ENCODE measurements around the gene FHL1.

The FHL1 gene

DNA sequence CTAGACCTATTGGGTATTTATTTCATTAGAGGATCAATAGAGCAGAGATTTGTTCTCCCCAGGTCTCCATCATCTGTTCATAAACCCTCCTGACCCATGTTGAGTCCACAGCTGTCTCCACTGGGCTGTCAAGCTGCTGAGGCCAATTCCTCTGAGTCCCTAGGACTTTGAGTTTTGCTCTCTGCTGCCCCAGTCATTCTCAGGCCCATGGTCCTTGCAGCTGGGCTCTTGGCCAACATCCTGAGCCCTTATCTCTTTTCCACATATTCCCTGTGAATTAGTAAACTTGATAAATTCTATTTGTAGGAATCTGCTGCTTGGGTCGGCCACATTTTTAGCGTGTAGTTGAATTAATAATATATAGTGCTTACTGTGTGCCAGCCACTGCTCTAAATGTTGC is 41.9 kb downstream of the FHL1 start:
- no peak for FAIRE-seq

DNA sequence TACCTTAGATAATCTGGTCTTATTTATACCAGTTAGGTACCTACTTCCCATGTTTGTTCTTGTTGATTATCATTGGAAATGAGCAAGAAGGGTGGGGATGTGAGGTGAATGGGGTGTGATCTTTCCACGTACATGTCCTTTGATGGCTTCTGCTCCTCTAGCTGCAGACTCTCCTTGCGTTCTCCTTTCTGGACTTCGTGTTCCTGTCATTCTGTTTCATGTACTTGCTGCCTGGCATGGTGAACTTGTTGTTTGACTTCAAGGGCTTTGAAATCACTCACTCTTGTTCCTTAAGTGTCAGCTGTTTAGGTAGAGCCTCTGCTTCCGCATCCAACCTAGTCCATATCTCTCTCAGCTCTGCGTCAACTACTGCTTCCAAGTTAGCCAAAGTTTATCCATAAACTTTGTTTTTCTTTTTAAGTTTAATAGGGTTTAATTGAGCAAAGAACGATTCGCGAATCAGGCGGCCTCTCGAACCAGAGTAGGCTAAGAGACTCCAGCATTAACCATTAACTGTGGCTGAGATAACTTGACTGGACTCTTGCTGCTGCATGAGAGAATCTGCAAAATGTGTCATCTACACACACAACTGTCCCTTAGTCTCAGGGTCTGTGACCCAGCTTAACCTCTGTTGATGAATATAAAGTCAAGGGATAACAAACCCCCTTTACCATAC is 42.8 kb downstream of the FHL1 start:
- FAIRE-seq = no peak

DNA sequence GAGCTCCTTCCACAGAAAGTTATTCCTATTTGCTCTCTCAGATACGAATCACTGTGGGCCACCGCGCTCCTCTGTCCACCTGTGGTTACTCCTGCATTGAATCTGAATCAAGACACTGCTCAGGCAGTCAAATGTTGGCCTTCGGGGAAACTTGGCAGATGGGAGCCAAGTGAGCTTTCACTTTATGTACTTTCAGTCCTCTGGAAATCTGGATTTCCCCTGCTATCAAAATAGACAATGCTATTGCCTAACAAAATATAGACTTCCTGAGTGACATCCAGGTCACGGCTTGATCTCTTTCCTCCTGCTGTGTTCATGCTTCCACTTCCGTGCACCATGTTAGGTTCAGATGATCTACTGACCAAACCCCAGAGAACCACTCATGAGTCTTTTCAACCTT is 43.8 kb downstream of the FHL1 start:
- no peak for FAIRE-seq

DNA sequence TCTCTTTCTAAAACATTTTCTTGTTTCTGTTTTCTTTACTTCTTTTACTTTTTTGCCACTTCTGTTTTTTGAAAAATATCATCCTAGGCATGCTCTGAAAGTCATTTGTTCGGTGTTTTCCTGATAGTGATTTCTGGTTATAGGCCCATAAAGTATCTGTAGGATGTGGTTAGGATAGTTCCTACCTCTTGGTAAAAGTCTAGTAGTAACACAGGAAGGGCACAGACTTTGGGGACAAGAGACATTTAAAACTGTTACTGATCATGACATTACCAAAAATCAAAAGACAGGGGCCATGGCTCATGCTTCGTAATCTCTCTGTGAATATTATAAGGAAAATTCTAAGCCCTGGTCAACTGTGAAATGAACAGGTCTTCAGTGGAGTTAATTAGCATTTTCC is 44.8 kb downstream of the FHL1 start:
- FAIRE-seq = no peak

DNA sequence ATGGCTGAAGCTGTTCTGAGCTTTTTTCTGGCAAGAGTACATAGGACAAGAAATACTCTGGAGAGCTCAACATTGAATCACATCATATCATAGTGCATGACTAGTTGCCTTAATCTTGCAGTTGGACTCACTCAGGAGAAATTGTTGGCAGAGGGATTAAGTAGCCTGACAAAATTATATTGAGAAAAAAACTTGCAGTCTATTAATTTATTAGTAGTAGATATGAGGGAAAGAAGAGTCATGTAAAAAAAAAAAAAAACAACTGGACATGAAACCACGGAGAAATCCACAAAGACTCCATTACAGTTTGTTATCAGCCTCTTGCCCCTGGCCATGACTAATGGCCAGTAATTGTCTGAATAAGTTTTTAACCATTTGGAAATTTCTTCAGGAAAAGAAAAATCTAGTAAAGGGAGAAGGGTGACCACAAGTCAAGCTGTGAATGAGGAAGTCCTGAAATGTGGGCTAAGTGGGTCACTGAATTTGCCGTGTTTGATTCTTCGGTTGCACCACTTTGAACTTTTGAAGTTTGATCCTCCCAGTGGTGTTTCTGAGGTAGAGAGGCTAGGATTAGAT is 45.6 kb downstream of the FHL1 start:
- FAIRE-seq = no peak

DNA sequence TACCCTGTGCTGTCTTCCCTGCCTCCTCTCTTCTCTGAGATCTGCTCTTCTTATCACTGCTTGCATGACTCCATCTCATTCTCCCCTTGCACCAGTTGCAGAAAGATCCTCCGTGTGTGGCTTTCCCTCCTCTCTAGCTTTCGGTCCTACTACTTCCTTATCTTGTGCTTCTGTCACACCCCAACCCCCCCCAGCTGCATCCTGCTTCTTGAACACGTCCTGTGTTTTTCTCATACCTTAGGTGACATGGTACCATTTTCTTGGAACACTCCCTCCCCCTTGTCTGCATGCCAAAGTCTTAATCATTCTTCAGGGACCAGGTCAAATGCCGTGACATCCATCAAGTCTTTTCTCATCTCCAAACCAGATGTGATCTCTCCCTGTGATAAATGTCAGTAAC is 46.4 kb downstream of the FHL1 start:
- FAIRE-seq = no peak

DNA sequence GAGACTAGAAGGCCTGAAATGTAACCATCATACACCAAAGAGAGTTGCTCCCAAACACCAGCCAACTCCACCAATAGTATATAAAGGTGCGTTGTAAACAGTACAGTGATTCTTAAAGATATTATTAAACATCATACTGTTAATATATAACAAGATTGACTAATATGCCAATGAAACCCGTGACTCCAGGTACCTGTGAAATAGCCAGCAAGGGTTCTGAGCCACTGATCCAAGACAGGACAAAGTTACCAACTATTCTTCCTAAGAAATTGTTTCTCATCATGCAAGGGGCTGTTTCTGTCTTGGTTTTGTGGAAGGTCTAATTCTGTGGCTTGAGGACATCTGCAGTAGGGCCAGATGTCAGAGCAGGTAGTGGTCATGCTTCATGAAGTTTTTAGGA is 47.2 kb downstream of the FHL1 start:
- FAIRE-seq = no peak

DNA sequence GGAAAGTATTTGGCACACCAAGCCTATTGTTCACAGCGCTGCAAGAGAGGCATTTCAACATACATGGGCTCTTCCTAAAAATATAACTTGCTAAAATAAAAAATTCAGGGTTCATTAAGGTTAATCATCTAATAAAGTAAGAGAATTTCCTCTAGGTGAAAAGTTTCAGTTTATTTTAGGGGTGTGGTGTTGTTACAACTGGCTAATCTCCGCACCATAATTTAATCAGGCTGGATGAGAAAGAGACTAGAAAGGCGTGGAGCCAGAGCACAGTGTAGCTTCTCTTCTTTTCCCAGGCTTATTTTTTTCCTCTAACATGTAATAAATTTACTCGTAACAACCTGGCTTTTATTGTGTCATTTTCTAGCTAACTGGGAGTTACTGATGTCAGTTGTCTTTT is 47.9 kb downstream of the FHL1 start:
- FAIRE-seq = peak; percentile 47

DNA sequence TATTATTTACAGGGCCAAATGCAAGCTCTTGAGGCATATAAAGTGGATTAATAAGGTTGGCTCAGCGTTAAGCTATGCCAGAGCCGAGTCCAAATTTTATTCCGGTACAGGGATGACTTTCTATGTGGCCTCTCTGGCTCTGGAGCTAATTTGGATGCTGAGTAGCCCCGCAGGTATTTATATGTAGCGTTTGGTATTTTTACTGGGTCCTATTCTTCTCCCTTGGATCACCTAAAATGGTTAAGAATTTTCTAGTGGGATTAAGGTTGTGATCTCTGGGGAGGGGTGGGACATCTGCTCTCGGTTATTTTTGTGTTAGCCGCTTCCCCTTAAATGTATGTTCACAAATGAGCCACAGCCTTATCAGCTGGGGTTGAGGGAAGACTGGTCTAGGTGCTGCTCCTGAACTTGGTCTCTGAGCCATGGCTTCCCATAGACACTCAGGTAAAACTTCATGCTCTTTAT is 49.4 kb downstream of the FHL1 start:
- FAIRE-seq = no peak

DNA sequence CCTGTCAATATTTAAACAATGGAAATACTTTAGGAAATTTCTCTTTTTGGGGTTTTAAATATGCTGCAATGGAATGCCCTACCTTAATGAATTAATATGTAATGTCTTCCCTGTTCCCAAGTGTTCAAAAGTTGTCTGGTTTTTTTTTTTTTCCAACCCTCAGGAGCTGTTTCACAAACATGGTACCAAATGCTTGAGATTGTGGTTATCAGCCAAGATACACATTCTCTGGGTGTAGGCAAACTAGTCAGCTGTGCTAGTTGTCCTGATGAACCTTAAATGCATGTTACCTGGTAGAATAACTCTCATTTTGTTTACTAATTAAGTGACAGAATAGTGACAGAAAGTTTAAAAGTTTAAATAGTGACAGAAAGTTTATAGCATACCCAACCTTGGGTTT is 50.7 kb downstream of the FHL1 start:
- FAIRE-seq = peak; percentile 38

DNA sequence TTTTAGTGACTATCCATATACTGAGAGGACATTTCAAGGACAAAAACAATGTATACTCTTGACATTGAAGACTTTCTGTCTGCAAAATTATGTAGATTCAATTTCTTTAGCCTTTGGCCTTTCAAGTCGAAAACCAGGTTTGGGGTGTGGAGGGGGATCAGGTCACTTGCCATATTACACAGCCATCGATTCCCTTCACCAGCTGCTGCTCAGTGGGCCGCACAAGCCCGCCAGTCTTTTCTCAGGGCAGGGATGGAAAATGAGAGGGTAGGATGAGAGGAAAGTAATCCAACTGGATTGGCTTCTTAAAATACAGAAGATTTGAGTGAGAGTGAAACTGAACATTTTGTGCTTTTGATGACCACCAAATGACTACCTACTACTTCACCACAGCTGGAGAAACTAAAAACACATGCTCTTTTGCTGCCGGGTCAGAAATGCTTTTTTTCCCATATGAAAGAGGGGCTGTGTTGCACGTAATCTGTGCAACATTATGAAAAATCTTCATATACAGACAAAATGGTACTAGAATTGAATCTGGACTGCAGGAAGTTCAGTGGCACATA is 51.4 kb downstream of the FHL1 start:
- FAIRE-seq = no peak

DNA sequence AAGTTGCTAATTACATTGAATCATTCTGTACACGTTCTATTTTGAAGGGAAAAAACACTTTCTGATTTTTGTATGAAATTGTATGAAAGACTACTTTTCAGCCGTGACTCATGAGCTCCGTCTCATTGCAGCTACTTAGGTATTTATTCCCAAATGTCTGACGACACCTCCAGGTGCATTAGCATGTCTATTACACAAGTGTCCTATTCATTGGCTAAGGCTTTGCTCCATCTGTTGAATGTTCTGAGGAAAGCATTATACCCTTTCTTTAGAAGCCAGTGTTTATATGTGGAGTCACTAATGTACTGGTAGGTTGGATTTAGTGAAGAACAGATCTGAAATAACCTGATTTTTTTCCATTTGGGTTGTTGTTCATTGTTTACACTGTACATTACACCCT is 52.0 kb downstream of the FHL1 start:
- no peak for FAIRE-seq

DNA sequence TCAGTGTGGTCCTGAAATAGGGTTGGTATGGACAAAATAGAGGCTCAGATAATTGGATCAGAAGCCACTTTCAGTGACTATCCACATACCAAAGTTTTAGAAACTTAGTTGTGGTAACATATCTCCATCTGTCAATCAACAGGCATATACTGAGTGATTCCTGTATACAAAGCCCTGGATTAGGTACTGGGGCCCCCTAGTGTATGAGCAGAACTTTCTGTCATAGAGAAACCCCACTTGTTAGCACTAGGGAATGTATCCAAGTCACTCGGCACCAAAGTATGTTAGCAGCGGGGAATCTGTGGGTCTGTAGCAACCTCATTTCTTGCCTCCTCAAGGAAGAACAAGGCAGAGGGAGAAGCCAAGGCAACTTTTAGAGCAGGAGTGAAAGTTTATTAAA is 53.1 kb downstream of the FHL1 start:
- no peak for FAIRE-seq

DNA sequence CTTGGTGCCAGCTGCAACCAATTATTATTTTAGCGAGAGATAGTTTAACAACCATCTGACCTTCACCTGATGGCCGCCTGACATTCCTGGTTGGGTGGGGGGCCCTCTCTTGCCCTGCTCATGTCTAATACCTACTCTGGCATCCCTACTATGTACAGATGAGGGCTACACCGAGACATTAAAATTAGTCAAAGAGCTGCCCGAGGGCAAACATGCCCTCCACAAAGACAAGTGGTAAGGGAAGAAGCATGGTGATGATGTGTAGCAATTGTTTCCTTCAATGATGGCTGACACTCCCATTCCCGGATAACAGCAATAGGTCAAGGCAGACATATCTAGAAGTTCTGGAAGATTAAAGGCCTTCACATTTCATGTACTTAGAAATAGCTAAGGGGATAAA is 54.3 kb downstream of the FHL1 start:
- FAIRE-seq = no peak

DNA sequence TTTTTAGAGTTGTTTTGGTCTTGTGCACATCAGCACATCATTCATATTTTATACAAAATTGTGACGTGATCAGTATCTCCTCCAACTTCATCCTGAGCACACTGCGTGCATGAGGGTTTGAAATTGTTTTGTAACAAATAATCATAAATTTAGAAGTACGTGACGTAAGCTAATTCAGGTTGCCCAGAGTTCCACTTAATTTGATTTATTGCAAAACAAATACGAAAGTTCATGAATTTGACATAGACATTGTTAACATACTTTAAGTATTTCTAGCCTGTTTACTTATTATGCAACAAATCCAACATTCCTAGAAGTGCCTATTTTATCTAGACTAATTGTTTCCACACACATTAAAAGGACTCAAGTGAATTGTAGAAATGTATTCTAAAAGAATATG is 55.6 kb downstream of the FHL1 start:
- FAIRE-seq = peak; percentile 90

DNA sequence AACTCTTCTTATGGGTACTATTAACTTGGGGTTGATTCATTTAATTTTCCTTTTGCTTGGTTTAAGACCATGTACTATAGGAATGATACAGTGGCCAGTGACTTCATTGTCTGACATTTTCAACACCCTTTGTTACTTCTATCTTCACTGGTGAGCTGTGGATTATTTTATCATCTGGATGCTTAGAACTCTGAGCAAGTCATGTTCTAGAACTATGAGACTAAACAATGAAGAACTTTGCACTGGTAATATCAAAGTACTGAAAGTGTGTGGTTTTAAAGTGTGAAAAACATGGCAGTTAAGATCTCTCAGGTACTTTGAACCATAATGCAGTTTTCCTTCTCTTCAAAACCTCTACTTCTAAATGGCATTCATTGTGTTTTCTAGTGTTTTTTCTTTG is 56.1 kb downstream of the FHL1 start:
- no peak for FAIRE-seq

DNA sequence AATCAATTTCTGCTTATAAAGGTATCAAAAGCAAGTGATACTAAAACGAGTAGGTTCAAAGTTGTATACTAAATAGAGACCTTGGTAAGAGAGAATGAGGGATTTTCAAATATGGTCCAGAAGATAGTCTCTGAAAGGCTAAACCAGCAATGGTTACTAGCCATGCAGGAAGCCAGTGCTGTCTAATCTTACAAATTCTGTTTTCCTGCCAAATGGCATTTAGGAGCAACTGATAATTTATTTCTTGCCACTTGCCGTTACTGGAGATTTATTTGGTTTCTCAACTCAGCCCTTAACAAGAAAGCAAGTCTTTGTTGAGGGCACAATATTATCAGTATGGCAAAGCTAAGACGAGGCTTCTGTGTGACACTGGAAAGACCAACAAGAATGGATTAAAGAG is 56.6 kb downstream of the FHL1 start:
- FAIRE-seq = peak; percentile 21

DNA sequence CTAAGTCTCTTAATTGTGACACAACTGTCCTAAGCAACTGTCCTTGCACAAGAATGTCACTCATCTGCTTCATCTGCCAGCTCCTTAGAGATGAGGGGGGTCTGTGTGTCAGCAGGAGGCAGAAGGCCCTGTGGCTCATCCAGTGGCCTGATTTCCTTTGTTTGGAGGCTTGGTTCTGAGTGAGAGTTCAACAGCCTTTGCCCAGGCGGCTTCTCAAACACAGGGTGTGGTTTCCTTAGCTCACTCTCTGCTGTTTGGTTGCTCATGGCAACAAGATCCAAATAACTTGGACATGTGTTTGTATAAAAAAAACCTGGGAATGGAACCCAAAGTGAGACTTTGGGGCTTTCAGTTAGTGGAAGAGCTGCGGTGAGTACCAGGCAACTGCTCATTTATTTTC is 57.2 kb downstream of the FHL1 start:
- no peak for FAIRE-seq

DNA sequence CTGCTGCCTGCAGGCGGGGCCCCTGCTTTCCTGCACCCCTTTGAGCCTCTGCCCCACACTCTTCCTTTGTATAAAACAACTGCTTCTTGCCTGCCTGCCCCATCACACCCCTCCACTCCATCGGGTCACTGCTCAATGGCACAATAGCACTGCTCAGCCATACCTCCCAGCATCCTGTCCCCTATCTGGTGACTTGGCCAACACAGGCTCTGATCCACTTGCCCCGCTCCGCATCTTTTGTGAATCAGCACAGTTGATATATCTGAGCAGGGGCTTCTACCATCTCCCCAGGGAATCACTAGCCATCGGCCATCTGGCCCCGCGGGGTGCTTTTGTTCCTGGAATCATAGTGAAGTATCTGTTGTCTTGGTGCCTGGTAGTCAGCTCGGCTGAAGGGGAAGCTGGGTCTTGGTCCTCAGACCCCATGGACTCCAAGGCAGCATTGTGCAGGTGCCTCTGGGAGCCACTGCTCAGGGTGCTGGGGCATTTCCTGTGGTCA is 58.6 kb downstream of the FHL1 start:
- no peak for FAIRE-seq

DNA sequence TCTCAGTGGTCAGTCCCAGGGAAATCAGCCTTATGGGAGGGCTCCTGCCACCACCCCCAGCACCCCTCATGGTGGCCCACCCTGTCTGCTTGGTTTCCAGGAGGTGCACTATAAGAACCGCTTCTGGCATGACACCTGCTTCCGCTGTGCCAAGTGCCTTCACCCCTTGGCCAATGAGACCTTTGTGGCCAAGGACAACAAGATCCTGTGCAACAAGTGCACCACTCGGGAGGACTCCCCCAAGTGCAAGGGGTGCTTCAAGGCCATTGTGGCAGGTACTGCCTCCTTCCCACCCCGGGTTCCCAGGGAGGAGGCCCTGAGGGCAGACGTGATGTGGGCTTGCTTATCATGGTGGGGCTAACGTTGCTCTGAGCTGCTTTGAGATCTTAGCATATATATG is 59.6 kb downstream of the FHL1 start:
- no peak for FAIRE-seq

DNA sequence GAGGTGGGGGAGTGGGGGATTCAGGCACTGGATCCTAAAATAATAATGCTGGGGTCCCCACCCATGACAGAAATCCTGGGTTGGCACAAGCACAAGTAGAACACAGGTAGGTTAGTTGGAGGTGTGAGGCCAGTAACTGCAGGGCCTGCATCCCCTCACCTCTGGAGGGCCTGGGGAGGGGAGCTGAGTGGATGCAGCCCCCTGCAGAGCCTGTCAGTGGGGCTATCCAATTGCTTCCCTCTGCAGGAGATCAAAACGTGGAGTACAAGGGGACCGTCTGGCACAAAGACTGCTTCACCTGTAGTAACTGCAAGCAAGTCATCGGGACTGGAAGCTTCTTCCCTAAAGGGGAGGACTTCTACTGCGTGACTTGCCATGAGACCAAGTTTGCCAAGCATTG is 60.2 kb downstream of the FHL1 start:
- FAIRE-seq = no peak

DNA sequence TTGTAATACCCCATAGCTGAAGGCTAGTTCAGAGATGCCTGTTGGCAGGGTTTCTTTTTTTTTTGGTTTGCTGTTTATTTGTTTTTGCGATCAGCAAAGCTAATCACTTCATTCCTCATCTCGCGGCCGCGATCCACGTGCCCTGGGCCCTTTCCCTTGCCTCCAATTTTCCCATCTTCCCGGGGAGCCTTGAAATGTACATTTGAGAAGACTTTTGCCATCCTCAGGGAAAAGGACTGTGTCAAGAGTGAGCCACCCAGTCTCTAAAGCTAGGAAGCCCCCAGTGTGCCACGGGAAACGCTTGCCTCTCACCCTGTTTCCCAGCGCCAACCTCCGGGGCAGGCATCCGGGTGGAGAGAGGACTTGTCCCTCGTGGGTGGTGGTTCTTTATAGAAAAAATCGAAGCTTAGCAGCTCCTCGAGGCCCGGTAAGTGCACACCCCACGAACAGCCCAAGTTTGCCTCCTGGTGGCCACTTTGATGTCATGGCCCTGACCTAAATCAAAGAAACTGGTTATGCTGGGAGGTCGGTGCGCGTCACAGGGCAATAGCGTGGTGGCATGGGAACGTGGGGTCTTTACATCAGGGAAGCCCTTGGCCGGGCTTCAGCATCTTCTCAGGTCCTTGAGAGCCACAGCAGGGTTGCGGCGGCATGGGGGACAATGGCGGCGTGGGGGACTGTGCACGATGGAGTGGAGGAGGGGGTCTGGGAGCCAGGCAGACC is 61.8 kb downstream of the FHL1 start:
- FAIRE-seq = no peak

DNA sequence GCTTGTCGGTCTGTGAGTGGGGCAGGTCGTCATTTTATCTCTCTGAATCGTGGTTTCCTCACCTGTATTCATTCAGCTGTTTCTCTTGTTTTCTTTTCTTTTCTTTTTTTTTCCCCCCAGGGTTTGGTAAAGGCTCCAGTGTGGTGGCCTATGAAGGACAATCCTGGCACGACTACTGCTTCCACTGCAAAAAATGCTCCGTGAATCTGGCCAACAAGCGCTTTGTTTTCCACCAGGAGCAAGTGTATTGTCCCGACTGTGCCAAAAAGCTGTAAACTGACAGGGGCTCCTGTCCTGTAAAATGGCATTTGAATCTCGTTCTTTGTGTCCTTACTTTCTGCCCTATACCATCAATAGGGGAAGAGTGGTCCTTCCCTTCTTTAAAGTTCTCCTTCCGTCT is 62.4 kb downstream of the FHL1 start:
- FAIRE-seq = no peak

DNA sequence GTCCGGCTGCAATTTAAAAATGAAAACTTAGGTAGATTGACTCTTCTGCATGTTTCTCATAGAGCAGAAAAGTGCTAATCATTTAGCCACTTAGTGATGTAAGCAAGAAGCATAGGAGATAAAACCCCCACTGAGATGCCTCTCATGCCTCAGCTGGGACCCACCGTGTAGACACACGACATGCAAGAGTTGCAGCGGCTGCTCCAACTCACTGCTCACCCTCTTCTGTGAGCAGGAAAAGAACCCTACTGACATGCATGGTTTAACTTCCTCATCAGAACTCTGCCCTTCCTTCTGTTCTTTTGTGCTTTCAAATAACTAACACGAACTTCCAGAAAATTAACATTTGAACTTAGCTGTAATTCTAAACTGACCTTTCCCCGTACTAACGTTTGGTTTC is 62.9 kb downstream of the FHL1 start:
- FAIRE-seq = no peak

All from colon (tissue), 2 donors.